ENCODE results near the gene SSTR3.

SSTR3 gene

DNA sequence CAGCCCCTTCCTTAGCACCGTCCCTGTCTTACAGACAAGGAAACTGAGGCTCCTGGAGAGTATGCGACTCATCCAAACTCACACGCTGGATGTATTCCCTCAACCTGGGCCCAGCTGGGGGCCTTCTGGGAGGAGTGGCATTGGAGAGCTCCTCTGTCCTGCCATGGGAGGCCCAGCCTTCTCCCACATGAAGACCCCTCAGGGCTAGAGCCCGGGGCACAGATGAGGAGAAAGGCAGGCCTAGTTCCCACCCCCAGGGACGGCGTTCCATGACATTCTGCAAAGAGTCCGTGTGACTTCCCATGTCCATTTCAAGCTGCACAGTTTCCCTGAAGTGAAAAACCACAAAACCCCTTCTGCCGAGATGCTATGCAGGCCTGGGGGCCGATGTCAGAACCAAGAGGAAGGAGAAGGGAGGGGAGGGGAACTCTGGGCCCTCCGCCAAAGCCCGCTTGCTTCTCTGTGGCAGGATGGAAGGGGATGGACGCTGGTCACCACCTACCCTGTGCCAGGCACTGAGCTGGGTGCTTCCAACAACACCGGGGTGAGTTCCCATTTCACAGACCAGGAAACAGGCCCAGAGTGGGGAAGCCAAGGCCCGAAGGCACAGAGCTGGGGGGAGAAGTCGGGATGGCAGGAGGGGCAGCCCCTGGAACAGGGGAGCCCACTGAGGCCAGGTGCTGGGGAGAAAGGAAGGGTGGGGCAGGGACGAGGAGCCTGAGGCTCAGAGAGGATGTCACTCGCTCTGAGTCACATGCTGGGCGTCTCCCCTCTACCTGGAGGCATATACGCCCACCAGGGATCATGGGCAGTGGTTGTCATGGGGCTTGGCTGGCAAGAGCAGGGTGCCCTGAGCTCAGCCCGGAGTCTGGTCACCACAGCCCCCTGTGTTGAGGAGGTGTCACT, 16.1 kb upstream of the SSTR3 start:
- peak; percentile 38 to 44 for DNase-seq

DNA sequence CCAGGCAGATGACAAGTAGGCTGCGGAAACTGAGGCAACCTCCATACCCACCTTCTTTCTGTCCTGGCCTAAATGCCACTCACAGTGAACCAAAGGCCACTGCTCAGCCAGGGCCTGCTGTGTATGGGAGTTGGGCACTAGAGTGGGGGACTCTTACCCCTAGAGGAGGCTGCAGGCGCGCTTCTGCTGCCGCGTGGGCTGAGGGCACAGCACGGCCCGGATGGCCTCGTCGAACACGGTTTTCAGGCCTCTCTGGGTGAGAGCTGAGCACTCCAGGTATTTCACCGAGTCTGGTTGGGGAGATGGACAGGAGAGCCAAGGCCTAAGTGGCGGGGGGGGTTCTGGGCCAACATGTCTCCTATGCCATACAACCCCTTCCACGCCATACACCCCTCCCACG, 14.2 kb upstream of the SSTR3 start:
- DNase-seq, result no peak

DNA sequence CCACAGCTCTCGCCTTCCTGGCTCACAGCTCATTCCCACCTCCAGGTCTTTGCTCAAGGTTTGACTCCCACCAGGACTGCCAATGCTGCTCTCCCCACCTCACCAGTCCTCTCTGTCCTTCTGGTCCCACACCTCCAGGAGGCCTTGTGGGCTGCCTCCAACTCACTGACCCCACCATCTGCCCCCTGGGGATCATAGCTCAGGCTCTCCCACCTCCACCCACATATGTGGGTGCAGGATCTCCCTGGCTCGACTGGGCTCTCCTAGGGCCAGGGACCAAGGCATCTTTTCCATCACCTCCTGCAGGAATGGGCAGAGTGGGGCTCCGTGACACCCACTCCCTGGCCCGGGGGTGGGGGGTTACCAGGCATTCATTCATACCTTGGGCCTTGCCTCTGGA, 13.8 kb upstream of the SSTR3 start:
- no peak for DNase-seq

DNA sequence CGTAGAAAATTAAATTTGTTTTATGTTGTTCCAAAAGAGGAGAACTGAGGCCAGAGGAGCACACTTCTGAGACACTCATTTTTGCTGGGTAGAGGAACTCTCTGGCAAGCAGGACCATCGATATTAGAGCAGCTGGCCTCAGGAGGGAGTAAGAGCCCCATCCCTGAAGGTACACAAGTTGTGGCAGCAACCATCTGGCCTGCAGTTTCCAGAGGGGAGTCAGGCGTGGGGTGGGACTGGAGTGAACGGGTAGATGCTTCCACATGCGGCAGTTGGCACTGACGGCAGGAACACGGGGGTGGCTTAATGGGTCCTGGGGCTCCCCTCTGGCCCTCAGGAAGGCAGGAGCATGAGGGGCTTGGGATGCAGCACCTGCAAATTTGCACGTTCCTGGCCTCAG, 13.2 kb upstream of the SSTR3 start:
- DNase-seq, result peak in 1 of 2 experiments; percentile 13

DNA sequence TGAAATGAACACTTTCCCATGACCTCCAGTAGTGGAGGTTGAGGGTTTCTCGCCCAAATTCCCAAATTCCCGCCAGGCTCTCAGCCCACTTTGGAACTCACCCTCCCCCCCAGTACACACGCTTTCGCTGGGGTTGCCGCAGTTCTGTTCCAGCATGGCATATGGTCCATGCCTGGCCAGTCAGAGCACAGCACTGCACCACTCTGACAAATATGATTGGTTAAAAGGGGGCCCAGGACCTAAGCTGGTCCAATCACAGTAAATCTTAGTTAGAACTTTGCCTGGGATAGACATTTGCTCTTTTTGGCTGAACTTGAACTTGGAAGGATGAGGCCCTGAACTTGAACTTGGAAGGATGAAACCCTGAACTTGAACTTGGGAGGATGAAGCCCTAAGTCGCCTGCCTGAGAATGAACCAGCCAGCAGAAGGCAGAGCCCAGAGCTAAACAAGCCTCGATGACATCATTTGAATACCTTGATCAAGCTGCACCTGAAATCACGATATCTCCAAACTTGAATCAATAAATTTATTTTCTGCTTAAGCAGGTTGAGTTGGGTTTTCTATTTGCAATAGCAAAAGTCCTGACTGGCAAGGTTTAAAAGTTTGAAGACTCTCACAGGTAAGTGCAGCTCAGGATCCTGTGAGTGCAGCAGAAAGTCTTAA, 12.6 kb upstream of the SSTR3 start:
- no peak for DNase-seq

DNA sequence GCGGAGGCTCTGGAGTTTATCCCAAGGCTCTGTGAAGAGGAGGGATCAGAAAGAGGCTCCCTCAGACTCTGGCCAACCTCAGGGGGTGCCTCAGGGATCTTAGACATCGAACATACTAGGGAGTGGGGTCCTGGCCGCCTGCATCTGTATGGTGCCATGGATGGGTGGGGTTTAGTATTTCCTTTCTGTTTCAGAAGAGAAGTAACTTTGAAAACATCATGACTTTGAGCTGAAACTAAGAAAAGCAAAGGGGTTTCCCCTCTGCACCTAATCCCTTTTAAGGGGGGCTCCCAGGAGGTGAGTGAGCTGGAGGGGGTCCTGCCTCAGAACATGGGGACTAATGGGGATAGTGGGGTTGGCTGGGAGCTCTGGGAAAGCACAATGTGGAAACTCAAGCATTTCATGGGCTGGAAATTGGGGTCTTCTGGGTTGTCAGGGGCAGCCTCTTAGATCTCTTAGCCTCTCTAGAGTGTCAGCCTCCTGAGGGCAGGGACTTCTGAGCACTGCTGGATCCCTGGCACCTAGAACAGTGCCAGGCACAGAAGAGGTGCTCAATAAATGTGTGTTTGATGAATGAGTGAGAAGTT, 11.8 kb upstream of the SSTR3 start:
- DNase-seq, result no peak

DNA sequence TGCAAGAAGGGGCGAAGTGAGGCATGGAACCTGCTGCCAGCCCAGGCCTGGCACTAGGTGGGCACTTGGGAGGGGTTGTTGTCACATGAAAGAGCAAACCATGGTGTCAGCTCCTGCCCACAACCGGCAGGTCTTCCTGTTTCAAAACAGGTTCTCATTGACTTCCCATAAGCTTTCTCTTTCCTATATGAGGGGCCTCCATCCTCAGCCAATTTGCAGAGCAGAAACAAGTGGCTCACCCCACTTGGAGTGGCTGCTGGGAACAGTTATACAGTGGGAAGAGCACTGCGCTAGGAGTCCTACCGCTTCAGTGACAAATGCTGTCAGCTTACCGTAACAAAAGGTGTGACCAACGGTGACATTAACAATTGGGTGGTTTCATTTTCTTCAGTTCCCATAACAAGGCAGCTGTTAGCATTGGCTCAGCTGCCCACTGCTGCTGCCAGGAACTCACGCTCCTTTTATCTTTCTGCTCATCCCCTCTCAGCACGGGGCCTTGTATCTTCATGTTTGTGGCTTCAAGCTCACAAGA, 10.2 kb upstream of the SSTR3 start:
- DNase-seq, result peak in 1 of 2 experiments; percentile 21

DNA sequence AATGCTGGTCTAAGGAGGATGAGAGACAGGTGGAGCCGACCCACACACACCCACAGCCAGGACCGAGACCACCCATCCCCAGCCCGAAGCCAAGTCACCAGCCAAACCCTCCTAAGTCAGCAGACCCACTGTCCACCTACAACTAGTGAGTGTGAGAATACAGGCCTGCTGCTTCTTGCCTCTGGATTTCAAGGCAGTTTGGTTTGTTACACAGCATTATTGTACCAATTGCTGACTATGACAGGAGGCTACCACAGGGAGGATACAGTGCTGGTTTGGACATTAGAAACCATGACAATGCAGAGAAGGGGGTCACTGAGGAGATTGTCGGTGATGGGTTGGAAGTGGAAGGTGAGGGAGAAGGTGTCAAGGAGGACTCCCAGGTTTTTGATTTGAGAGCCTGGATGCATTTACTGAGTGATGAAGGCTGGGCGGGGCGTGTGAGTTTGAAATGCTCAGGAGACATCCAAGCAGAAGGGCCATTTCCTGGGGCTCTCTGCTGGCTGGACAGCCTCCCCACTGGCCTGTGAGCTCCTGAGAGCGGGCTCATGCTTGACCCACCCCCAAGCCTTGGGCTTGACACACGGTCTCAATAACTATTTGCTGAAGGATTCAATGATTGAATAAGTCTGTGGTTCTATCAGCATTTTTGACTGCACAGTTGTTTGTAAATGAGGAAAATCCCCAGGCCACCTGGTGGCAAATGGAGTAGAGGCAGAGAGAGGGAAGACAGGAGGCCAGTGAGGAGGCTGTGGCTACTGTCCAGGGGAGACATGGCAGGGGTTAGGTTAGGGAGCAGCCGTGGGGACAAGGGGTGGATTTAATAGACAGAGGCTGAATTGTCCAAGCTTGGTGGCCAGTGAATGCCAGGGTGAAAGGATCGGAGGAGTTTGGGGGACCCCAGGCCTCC, 9.4 kb upstream of the SSTR3 start:
- DNase-seq, result no peak

DNA sequence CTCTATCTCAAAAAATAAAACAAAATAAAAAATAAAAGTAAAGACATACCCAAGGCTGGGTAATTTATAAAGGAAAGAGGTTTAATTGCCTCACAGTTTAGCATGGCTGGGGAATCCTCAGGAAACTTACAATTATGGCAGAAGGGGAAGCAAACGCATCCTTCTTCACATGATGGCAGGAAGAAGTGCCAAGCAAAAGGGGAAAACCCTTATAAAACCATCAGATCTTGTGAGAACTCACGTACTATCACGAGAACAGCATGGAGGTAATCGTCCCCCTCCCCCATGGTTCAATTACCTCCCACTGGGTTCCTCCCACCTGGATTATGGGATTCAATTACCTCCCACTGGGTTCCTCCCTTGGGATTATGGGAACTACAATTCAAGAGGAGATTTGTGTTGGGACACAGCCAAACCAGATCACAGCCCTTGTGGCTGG, 8.3 kb upstream of the SSTR3 start:
- DNase-seq, result no peak

DNA sequence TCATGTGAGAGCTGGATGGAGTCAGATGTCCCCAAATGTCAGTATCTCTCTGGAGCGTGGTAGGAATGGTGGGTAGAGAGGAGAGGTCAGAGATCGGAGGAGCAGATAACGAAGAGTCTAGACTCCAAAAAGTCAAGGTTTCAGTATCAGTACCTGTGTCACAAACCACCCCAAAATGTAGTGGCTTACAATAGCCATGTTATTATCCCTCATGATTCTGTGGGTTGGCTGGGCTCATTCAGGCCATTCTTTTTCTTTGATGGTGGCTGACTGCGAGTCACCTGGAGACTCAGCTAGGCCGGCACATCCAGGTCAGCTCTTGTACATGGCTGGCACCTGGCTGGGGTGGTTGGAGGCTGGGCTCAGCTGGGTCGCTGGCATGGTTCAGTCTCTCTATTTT, 7.3 kb upstream of the SSTR3 start:
- DNase-seq, result no peak

DNA sequence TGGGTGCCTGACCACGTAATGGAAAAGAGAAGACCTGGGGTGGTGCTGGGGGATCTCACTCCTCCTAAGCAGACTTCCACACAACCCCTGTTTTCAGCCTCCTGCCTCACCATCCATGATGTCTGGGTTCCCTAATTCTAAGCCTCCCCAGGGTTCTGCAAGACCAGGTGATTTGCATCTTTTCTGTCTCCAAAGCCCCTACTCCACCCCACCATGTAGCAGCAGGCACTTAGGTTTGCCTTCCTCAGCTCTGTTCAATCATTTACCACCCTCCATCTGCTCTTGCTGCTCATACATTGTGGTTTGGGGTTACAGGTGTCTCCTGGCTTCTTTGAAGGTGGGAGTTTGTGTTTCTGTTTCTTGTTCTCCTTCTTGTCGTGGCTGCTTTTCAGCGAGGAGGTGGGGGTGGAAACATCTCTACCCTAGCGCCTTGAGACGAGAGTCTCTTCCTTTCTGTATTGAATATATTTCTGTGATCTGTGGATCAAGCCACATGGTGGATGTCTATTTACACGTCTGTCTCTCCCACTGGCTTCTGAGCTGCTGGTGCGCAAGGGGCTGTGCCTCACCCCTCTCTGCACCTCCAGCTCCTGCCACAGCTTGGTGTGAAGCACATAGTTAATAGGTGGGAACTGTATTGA, 6.6 kb upstream of the SSTR3 start:
- peak in 1 of 2 experiments; percentile 12 for DNase-seq

DNA sequence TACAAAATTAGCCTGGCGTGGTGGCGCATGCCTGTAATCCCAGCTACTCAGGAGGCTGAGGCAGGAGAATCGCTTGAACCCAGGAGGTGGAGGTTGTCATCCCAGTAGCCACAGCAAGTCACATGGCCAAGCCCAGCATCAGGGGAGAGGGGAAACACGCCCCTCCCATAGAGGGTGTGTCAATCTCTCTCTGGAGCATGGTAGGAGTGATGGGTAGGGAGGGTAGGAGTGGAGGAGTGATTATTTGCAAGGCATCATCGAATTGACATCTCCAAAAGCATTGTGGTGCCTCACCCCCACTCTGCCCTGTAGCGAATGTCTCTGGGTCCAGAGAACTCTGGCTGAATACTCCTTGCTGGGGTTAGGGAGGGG, 6.1 kb upstream of the SSTR3 start:
- DNase-seq, result no peak

DNA sequence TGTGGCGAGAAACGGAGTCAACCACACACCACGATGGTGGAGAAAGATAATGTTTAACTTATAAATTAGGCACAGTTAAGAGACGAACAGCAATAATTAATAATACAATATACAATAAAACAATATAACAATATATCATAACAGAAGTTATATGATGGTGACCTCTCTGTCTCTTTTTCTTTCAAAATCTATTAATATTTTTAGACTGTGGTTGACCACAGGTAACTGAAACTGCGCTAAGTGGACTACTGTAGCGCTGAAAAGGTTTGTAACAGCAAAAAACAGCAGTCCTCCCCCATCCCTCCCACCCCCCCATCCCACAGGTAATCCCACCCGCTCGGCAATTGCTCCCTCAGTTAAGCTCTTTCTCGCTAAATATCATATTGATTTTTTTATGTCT, 3.6 kb upstream of the SSTR3 start:
- no peak for DNase-seq

DNA sequence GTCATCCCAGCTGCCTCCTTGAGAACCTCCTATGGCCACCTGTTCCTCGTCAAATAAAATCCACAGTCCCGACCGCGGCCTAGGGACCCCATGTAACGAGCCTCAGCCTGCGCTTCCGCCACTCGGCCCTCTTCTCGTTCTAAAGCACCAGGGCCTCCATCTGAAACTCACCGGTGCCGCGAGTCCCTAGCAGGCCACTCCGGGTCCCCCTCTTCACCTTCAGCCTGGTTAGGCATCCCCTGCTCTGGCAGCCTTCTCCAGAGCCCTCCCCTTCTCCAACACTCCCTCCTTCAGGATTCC, 2.4 kb upstream of the SSTR3 start:
- no peak for DNase-seq

DNA sequence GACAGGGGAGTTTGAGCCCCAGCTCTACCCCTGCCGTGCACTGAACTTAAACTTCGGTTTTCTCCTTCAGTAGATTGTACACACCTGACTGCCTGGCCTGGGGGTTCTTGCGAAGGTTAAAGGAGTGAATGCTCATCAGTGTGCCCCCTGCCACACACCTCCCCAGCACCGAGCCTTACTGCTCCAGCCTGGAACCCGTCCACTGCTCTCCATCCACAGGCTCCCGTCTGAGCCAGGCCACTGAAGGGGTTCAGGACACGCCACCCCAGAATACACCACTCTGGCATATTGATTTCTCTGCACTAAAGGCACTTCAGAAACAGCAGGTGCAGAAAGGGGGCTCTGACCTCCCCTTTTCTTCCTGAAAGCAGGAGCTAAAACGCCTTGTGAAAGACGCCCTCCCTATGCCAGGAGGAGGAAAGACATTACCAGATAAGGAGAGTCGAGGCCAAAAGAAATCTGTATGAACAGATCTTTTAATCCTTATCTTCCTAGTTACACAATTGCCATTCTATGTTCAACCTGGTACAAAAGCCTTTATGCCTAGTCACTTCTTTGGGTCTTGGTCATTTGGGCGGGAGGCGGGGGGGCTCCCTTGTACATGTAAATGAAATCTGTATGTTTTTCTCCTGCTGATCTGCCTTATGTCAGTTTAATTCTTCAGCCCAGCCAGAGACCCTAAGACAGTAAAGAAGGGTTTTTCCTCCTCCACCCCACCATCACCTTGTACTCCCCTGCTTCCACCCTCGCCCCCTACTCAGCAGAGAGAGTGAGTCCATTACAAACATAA, 1.9 kb upstream of the SSTR3 start:
- DNase-seq, result no peak

DNA sequence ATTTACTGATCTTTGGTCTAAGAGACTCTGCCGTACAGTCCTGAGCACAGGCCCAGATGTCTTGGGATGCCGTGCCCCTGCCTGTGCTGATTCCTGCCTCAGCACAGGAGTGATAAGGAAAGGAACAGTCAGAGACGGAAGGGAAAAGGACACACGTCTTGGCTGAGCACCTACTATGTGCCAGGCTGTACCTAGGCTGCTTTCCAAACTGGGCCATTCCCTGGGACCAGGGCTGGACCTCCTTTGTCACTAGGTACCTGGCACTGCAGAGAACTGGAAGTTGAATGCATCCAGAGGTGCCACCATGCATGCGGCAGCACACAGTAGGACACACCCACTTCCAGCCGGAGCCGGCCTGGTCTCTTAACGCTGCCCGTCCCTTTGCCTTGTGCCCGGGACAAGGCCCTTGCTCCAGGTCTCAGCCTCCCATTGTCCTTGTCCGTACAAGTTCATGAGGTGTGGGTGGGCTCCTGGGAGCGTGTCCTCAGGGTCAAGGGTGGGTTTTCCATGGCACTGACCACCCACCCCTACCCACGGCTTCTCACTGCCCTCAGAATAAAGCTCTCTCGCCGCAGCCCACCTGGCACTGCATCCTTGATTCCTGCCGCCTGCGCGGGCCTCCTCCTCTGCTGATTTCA, 1.1 kb upstream of the SSTR3 start:
- DNase-seq, result no peak

DNA sequence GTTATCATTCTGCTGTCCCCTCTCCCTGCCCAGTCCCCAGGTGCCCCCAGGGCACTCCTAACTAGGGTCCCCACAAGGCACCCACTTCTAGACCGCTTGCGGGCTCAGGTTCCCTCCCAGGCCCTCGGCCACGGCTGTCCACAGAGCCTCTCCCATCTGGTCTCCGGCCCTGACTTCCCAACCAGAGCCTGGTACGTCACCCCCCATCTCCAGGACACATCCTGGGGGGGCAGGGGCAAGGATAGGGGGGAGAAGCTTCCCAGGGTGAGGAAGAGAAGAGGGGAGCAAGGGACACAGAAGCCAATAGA, 457 bp downstream of the SSTR3 start:
- DNase-seq, result no peak

DNA sequence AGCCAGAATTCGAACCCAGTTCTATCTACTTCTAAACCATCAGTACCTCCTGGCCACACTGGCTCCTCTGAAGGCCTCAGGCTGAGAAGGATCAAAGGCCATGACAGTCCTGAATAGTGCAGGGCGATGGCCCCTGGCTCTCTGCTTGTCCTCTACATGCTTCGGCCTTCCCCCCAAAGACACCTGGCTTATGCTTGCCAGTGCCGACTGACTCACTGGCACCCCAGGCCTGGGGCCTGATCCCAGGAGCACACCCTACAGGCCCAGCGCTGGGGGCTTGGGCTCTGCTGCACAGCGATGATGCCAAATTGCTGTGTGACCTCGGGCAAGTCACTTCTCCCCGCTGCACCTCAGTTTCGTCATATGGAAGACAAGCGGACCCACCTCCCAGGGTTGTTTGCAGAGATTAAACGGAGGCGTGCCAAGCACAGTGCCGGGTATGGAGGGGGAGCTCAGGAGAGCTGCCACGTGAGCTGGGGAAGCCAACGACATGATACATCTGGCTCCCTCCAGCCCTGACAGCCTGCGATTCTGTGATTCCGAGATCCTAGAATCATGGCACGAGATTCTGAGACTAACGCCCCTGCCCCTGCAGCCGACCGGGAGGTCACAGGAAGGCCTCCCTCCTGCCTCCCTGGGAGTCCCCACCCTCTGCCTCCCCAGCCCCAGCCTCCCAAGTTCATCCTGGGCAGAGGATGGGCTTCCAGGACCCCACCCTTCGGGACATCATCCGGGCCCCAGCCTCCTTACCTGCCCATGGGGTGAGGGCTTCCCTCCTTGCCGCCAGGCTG, 1.0 kb downstream of the SSTR3 start:
- DNase-seq, result no peak

DNA sequence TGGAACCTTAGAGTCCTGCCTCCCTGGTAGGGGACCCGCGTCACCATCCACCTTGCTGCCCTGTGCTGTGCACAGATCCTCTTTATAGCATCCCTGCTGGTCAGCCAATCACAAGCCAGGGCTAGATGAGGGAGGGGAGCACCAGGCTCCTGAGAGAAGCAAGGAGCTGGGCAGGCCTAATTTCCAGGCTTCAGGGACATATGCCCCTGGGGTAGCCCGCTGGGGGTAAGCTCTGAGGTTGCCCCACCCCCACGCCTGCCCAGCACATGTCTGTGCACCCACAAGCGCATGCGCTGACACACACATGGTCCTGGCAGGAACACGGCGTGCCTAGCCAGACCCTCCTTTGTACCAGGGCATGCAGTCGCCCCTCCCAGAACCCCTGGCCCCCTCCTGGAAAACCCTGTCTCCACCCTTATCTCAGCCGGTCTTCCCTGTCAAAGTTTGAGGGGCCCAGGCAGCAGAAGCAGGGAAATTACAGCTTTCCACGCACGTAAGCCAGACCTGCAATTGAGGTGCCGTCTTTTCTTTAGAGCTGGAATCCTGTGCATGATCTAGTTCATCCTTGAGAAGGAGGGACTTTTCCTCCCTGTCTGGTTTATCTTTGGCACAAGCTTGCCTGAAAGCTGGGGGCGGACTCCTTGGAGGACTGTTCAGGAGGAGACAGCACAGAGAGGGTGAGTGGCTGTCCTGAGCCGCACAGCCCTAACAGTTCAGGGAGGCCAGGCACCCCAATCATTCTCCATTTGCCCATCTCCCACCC, 2.1 kb downstream of the SSTR3 start:
- no peak for DNase-seq
